BLaER1 (cell line): ENCODE measurements around the gene VEPH1.

Experiments
- H3K27ac ChIP-seq: shearing (Covaris generic); formaldehyde crosslinking; 2 replicates; pipeline ENCODE4 v1.8.1; 2022
- H3K27me3 ChIP-seq: shearing (Covaris generic); formaldehyde crosslinking; 2 replicates; pipeline ENCODE4 v1.8.1; 2022
- H3K36me3 ChIP-seq: shearing (Covaris generic); formaldehyde crosslinking; 2 replicates; pipeline ENCODE4 v1.8.1; 2022
- H3K4me1 ChIP-seq: shearing (Covaris generic); formaldehyde crosslinking; 2 replicates; pipeline ENCODE4 v1.8.1; 2022
- H3K4me2 ChIP-seq: shearing (Covaris generic); formaldehyde crosslinking; 2 replicates; pipeline ENCODE4 v1.8.1; 2022
- H3K4me3 ChIP-seq: shearing (Covaris generic); formaldehyde crosslinking; 2 replicates; pipeline ENCODE4 v1.8.1; 2022
- H3K9ac ChIP-seq: shearing (Covaris generic); formaldehyde crosslinking; 2 replicates; pipeline ENCODE4 v1.8.1; 2022
- H3K9me3 ChIP-seq: shearing (Covaris generic); formaldehyde crosslinking; 2 replicates; pipeline ENCODE4 v1.8.1; 2022
- H4K20me1 ChIP-seq: shearing (Covaris generic); formaldehyde crosslinking; 2 replicates; pipeline ENCODE4 v1.8.1; 2022
- Cebpa-rat ChIP-seq: shearing (Covaris generic); IDR thresholded peaks from 2 replicates; pipeline ENCODE4 v1.8.1; 2022

Gene VEPH1

GRCh38 chr3:157379525-157380140 lies 123.6 kb downstream of the VEPH1 start:
- no peak for TF ChIP-seq Cebpa-rat
- Histone ChIP-seq H3K9ac (no peak overlapping the region), H3K27me3 (no peaks in the 10 kb centered on the region), H3K9me3 (no peaks in the 10 kb centered on the region), H3K36me3 (no peaks in the 10 kb centered on the region), H3K27ac (no peak overlapping the region), H4K20me1 (no peaks in the 10 kb centered on the region), H3K4me2 (no peak overlapping the region), H3K4me3 (no peak overlapping the region), H3K4me1 (no peaks in the 10 kb centered on the region)

- Histone ChIP-seq H3K27me3 (no peaks in the 10 kb centered on the region), H3K9ac (no peak overlapping the region), H3K27ac (no peak overlapping the region), H3K4me2 (no peak overlapping the region), H3K9me3 (no peaks in the 10 kb centered on the region), H4K20me1 (no peaks in the 10 kb centered on the region), H3K4me3 (no peak overlapping the region), H3K4me1 (no peaks in the 10 kb centered on the region), H3K36me3 (no peaks in the 10 kb centered on the region)
- TF ChIP-seq Cebpa-rat, result no peak
Measured at GRCh38 chr3:157376603-157377300, 126.5 kb downstream of the VEPH1 start.

DNA sequence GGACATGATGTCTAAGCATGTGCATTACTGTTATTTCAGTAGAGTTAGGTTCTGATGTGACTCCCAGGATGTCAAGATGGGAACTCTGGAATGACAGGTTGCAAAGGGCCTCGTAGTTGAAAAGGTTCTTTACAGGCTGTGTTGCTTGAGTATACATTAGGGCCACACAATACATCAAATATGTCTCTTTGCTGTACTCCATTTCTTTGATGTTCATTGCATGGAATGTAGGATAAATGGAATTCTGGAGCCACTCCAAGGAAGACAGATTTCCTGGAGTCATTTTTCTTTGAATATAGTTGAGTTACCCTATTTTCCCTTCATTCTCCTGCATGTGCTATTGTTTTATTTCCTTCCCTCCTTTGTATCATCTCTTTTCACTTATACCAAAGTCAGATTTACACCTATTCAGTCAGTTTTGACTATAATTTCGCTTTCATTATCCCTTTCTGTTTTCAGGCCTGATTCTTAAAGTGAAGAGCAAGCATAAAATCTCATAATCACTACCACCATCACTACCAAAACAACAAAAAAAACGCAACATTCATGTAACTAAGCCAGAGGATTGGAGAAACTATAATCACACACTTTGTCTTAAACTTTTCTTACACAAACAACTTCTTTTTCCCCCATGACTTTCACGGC lies 127.8 kb downstream of the VEPH1 start:
- no peak overlapping the region for H3K4me3 ChIP-seq
- no peak overlapping the region for H3K4me2 ChIP-seq
- H3K36me3 ChIP-seq, result no peaks in the 10 kb centered on the region
- no peak overlapping the region for H3K9ac ChIP-seq
- H3K27ac ChIP-seq, result no peak overlapping the region
- no peak for TF ChIP-seq Cebpa-rat
- H3K9me3 ChIP-seq, result no peaks in the 10 kb centered on the region
- H3K27me3 ChIP-seq, result no peaks in the 10 kb centered on the region
- no peaks in the 10 kb centered on the region for H3K4me1 ChIP-seq
- H4K20me1 ChIP-seq, result no peaks in the 10 kb centered on the region

- Histone ChIP-seq H3K4me3 (no peak overlapping the region), H4K20me1 (no peaks in the 10 kb centered on the region), H3K9me3 (no peaks in the 10 kb centered on the region), H3K4me2 (no peak overlapping the region), H3K9ac (no peak overlapping the region), H3K36me3 (no peaks in the 10 kb centered on the region), H3K4me1 (no peaks in the 10 kb centered on the region), H3K27me3 (no peaks in the 10 kb centered on the region), H3K27ac (no peak overlapping the region)
- no peak for TF ChIP-seq Cebpa-rat
Measured at GRCh38 chr3:157374933-157375332, 128.3 kb downstream of the VEPH1 start.

DNA sequence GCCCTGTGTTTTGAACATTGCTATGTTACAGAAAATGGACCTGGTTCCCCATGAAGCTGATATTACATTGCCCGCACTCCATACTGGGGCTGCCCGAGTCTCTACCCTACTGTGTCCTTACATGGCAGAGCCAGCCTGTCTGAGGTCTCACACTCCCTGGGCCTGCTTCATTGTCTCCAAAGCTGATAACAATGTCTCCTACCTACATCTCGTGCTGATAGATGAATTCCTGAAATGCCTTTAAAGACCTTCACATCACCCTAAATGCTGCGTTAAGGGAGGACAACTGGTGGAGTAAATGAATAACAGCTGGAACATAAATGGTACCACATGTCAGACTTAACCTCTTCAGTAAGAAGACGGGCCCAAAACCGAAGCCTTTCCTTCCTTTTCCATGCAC lies 129.4 kb downstream of the VEPH1 start:
- Histone ChIP-seq H3K36me3 (no peaks in the 10 kb centered on the region), H3K4me3 (no peak overlapping the region), H3K4me1 (no peaks in the 10 kb centered on the region), H4K20me1 (no peaks in the 10 kb centered on the region), H3K4me2 (no peak overlapping the region), H3K27ac (no peak overlapping the region), H3K9ac (no peak overlapping the region), H3K9me3 (no peaks in the 10 kb centered on the region), H3K27me3 (no peaks in the 10 kb centered on the region)
- TF ChIP-seq Cebpa-rat, result no peak

DNA sequence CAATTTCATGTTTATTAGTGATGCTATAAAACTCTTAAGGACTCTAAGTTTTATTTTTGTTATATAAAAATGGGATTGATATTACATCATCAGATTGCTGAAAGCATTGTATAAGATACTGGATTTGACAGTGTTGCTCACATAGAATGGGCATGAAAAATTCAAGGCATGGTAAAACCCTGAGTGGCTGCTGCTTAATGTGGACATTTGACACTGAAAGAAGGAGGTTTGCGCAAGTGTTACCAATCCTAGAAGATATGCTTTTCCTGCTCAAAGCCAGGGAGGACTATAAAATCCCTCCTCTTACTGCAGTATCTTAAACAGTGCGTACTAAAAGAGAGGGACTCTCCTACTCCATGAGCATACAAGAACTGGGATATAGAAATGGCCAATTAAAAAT lies 132.3 kb downstream of the VEPH1 start:
- Histone ChIP-seq H3K27me3 (no peaks in the 10 kb centered on the region), H3K9me3 (no peaks in the 10 kb centered on the region), H3K4me3 (no peak overlapping the region), H3K36me3 (no peaks in the 10 kb centered on the region), H3K4me2 (no peak overlapping the region), H4K20me1 (no peaks in the 10 kb centered on the region), H3K4me1 (no peaks in the 10 kb centered on the region), H3K27ac (no peak overlapping the region), H3K9ac (no peak overlapping the region)
- no peak for TF ChIP-seq Cebpa-rat

GRCh38 chr3:157369727-157370421 lies 133.3 kb downstream of the VEPH1 start:
- Histone ChIP-seq H3K27ac (no peak overlapping the region), H3K4me1 (no peaks in the 10 kb centered on the region), H3K36me3 (no peaks in the 10 kb centered on the region), H3K9me3 (no peaks in the 10 kb centered on the region), H3K9ac (no peak overlapping the region), H4K20me1 (no peaks in the 10 kb centered on the region), H3K27me3 (no peaks in the 10 kb centered on the region), H3K4me3 (no peak overlapping the region), H3K4me2 (no peak overlapping the region)
- no peak for TF ChIP-seq Cebpa-rat

GRCh38 chr3:157368171-157368570 lies 135.0 kb downstream of the VEPH1 start:
- no peaks in the 10 kb centered on the region for H4K20me1 ChIP-seq
- no peaks in the 10 kb centered on the region for H3K9me3 ChIP-seq
- no peak overlapping the region for H3K27ac ChIP-seq
- no peaks in the 10 kb centered on the region for H3K36me3 ChIP-seq
- H3K4me1 ChIP-seq, result no peaks in the 10 kb centered on the region
- no peaks in the 10 kb centered on the region for H3K27me3 ChIP-seq
- no peak overlapping the region for H3K4me3 ChIP-seq
- no peak overlapping the region for H3K4me2 ChIP-seq
- no peak for TF ChIP-seq Cebpa-rat
- H3K9ac ChIP-seq, result no peak overlapping the region

GRCh38 chr3:157363393-157363792 lies 139.8 kb downstream of the VEPH1 start:
- Histone ChIP-seq H3K9ac (no peak overlapping the region), H3K4me2 (no peak overlapping the region), H3K27me3 (no peaks in the 10 kb centered on the region), H3K27ac (no peak overlapping the region), H3K4me3 (no peak overlapping the region), H4K20me1 (no peaks in the 10 kb centered on the region), H3K9me3 (no peaks in the 10 kb centered on the region), H3K4me1 (no peaks in the 10 kb centered on the region), H3K36me3 (no peaks in the 10 kb centered on the region)
- no peak for TF ChIP-seq Cebpa-rat

DNA sequence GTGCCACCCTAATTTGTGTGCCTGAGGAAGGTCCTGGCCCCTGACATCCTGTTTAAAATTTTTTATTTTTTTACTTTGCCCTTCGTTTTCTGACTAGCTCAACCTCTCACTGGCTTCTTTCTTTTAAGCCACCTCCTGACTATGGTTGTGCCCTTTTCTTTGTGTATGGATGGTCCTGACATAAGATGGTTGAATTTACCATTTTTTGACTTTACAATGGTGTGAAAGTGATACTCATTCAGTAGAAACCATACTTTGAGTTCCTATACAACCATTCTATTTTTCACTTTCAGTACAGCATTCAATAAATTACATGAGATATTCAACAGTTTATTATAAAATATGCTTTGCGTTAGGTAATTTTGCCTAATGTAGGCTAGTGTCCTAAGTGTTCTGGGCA lies 140.9 kb downstream of the VEPH1 start:
- Histone ChIP-seq H3K4me2 (no peak overlapping the region), H3K9me3 (no peaks in the 10 kb centered on the region), H3K4me1 (no peaks in the 10 kb centered on the region), H3K4me3 (no peak overlapping the region), H3K27me3 (no peaks in the 10 kb centered on the region), H3K27ac (no peak overlapping the region), H3K9ac (no peak overlapping the region), H3K36me3 (no peaks in the 10 kb centered on the region), H4K20me1 (no peaks in the 10 kb centered on the region)
- no peak for TF ChIP-seq Cebpa-rat
